GM19035 (cell line): ENCODE measurements around the gene C3orf62.
"Not testable (repeated sequence)": the region's sequence is repeated elsewhere in the genome, so short reads cannot be mapped to it uniquely, and the experiment has no call there.

Source experiments
- ATAC-seq: cut with Tn5 transposase; IDR thresholded peaks from one replicate; pipeline ENCODE4 v1.9.1; 2021; ENCODE audit not compliant: unreplicated experiment

Gene C3orf62

DNA sequence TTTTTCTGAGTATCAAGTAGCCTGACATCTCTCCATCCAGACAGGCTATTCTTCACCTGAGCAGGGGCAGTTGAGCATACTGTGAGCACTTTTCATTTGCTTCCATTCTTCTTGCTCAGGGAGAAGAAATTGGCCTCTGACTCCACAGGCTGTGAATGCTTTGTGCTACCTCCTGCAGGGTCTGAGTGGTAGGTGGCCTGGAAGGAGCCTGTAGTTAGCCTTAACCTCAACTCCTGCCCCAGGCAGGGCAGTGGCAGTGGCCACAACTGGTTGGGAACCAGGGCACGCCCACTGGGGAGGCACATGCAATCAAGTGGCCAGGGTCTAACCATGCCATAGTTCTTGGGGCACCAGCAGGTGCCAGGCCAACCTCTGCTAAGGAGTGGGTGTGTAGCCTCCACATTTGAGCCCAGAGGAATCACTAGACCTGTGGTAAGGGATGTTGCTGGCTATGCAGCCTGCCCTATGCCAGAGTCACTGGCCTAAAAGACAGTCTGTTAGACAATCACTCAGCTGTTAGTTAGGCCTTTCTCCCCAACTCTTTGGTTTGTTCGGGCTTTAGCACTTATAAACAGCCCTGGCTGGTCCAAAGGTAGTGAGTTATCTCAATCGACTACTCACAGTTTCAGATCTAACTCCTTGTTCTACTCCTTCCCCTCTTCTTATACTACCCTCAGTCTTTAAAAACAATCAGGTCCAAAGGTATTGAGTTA lies 7.4 kb downstream of the C3orf62 start:
- no peak for ATAC-seq

DNA sequence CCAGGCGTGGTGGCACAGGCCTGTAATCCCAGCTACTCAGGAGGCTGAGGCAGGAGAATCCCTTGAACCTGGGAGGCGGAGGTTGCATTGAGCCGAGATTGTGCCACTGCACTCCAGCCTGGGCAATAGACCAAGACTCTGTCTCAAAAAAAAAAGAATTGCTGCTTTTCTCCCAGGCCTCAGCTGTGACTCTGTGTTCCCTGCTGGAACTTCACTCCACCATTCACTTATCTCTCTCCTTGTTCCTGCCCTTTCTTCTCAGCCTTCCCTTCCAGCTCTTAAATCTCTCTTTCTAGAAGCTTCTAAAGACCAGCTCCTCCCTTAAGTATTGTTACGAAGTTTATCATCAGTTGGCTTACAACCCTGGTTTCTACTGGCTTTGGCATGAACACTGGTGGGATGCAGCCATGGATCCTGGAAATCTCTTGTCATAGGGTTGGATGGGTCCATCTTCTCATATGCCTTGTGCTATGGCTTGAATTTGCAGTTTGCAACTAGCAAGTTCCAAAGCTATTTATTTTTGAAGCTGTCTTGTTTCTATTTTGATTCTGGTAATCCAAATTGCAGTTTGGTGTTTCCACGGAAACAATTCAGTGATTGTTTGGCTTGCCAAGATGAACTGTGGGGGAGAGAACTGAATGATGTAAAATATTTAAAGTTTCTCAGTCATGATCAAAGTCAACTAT lies 10.5 kb downstream of the C3orf62 start:
- no peak for ATAC-seq

- ATAC-seq: no peak
Observed at GRCh38 chr3:49265661-49266386, 11.2 kb downstream of the C3orf62 start.

GRCh38 chr3:49263159-49263889 lies 13.7 kb downstream of the C3orf62 start:
- ATAC-seq: no peak

DNA sequence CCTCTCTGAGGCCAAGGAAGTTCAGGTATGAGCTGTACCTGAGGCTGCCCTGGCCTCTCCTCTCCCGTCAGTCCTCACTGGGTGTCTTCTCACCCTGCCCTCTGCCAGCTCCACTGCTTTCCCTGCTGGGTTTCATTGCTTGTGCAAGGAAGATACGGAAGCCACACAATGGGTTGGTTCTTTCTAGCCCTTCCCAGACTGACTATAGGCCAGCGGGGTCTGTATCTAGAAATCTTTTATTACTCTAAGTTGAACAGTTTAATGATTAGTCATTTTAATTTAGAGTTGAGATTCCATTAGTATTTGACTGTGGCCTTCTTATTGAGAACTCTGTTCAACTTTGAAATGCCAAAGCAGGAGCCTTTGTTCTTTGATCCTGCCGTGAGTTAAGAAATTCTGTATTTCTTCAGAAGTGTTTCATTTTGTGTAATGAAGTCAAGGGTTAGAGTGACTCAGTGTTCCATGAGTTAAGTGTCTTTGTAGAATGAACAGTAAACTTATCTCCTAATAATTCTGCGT lies 16.2 kb downstream of the C3orf62 start:
- ATAC-seq: no peak

DNA sequence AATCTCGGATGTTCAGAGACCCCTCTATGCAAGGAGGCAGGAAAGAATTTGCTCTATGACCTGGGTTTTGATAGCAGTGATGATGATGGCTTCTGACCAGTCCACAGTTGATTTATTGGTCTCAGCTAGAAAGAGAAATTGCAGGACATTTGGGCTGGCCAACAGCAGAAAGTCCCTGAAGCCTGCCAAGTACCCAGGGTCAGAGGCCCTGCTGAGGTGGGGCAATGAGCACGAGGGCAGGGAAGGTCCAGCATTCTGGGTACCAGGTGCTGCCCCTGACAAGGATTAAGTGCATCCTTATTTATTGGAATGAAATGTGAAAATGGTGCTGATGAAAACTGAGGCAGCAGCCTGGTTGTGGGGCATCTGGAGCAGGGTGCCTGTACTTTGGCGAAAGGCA lies 19.8 kb downstream of the C3orf62 start:
- ATAC-seq: no peak

DNA sequence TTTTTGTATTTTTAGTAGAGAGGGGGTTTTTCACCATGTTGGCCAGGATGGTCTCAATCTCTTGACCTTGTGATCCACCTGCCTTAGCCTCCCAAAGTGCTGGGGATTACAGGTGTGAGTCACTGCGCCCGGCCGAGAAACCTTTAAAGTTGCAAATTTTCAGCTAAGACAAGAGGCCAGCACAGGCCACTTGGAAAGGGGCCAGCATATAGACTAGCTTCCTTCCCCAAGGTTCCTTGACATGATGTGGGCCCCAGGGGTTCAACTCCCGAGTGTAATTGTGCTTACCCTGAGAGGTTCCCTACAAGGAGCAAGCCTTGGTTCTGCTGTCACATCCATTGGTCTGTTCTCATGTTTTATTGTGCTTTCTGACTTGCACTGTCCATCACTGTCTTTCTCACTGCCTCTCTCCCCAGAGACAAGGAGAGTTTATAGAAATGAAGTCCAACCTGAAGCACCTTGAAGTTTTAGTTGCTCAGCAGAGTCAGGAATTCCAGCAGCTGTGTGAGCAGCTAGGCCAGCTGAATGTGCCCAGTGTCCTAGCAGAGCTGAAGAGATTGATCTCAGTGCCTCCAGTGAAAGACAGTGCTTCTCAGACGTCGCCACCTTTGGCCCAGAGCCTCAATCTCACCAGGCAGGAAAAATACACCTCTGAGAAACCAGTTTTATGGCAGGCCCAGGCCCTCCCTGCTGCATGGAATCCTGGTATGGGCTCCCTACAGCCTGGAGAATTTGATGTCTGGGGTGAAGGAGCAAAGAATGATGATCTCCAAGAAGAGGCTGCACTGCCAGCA lies 21.1 kb downstream of the C3orf62 start:
- ATAC-seq: no peak

GRCh38 chr3:49255112-49255511 lies 21.9 kb downstream of the C3orf62 start:
- no peak for ATAC-seq

DNA sequence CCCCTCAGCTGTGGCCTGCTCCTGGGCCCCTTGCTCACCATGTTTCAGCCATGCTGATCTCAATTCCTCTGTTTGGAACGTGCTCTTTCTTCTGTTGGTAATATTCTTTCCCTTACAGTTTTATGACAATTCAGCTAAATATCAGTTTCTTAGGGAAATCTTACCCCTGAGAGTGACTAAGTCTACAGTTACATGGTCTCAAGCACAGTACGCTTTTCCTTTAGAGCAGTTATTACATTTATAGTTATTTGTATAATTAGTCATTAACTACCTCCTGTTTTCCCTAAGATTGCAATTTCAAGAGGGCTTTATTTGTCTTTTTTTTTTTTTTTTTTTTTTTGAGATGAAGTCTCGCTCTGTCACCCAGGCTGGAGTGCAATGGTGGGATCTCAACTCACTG lies 23.5 kb downstream of the C3orf62 start:
- no peak for ATAC-seq

- no peak for ATAC-seq
Observed at GRCh38 chr3:49248840-49249227, 28.2 kb downstream of the C3orf62 start.

DNA sequence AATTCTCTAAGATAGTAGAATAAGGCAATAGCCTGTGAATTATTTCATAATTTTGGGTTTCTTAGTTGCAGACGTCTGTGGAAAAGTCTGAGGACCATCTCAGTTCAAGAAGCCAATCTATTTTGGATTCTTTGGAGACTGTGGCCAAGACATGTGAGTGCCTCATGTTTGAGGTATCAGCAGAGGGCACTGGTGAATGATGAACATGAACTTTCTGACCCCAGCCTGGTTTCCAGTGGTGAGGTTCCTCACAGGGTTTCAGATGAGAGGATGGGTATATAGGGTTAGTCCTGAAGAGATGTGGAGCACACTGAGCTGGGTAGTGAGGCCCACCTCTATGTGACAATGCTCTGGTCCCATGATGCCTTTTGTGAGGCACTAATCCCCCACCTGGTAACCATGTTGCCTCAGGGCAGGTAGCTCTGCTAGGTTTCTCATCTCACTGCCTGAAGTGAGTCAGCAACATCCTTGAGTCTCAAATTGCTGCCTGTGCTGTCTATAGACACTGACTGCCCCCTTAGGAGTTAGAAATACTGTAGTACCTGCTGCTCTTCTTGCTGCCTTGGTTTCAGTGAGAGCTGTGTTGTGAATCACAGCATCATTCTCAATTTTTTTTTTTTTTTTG lies 32.3 kb downstream of the C3orf62 start:
- no peak for ATAC-seq

DNA sequence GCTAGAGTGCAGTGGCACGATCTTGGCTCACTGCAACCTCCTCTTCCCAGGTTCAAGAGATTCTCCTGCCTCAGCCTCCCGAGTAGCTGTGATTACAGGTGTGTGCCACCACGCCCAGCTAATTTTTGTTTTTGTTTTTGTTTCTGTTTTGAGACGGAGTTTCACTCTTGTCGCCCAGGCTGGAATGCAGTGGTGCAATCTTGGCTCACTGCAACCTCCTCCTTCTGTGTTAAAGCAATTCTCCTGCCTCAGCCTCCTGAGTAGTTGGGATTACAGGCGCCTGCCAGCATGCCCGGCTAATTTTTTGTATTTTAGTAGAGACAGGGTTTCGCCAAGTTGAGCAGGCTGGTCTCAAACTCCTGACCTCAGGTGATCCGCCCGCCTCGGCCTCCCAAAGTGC lies 36.9 kb downstream of the C3orf62 start:
- not testable (repeated sequence) for ATAC-seq

DNA sequence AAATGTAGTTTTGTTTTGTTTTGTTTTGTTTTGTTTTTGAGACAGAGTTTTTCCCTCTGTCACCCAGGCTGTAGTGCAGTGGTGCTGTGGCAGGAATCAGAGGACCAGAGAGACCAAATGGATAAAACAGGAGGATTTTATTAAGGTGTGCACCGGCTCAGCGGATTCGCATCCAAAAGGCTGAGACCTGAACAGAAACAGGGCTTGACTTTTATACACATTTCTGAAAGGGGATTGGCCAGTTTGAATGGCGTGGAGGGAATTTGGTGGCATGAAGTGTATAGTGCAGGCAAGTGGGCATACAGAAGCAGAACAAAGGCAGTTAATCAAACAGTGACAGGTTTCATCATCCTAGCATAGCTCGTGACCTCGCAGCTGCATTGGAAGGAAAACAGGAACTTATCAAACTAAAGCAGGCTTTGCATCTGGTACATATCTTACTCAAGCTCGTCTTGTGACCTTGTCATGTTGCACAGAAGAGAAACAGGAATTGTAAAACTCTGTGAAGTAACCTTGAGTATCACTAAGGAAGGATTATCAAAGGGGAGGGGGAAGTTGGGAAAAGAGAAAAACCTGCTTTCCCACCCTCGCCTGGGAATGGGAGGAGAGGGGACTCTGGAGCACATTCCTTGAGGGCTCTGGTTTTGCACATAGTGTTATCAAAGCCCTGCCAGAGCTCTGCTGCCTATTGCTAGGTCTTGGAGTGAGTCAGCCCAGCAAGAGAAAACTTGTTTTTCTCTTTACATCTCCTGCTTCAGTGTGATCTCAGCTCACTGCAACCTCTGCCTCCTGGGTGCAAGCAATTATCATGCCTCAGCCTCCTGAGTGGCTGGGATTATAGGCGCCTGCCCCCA lies 38.5 kb downstream of the C3orf62 start:
- no peak for ATAC-seq

DNA sequence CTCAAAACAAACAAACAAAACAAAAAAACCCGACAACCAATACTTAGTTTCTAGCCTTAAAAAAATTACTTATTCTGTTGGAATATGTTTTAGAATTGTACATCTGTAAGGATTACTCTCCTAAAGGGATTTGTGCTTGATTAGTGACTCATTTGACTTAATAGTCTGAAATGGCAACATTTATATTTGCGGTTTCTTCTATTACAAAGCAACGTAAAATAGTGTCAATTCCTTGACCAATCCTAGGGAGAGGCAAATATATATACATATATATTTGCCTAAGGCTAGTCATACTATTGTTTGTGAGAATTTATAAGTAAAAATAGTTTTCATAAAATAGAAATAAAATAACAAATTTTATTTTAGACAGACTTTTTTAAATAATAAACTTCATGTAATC lies 39.7 kb downstream of the C3orf62 start:
- ATAC-seq: no peak

DNA sequence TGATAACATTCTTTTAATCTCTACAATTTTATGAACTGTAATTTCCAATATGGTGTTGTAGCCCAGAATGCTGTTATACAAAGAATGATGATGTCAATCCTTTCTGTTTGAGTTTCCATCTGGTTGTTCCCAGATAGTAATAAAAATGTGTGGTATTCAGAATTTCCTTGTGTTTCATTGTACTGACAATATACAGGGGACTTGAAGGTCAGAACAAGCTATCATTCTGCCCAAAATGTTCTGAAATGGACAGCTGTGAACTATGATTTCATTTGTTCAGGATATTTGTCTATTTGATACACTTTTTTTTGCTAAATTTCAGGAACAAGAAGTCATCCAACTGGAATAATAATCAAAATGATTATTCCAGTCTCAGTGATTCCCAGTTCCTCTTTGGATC lies 40.8 kb downstream of the C3orf62 start:
- no peak for ATAC-seq

- ATAC-seq: not testable (repeated sequence)
Observed at GRCh38 chr3:49228817-49229216, 48.2 kb downstream of the C3orf62 start.

- no peak for ATAC-seq
Observed at GRCh38 chr3:49222002-49222401, 55.0 kb downstream of the C3orf62 start.

- ATAC-seq: not testable (repeated sequence)
Observed at GRCh38 chr3:49220985-49221563, 56.0 kb downstream of the C3orf62 start.

DNA sequence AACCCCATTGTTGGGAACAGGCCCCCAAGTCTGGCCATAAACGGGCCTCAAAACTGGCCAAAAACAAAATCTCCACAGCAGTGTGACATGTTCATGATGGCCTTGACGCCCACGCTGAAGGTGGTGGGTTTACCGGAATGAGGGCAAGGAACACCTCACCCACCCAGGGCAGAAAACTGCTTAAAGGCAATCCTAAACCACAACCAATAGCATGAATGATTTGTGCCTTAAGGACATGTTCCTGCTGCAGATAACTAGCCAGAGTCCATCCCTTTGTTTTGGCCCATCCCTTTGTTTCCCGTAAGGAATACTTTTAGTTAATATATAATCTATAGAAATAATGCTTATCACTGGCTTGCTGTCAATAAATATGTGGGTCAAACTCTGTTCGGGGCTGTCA lies 57.9 kb downstream of the C3orf62 start:
- ATAC-seq: no peak
